Raji (cell line): ENCODE measurements around the gene C1QTNF9B.

Experiments used
- POLR2A ChIP-seq: IDR thresholded peaks from 2 replicates; pipeline ENCODE4 v1.6.1; 2011; ENCODE audit warnings: low read depth, low read length, control low read depth; ENCODE audit not compliant: insufficient read depth

Gene C1QTNF9B

GRCh38 chr13:23867027-23867491 lies 30.2 kb downstream of the C1QTNF9B start:
- TF ChIP-seq POLR2A = no peak

DNA sequence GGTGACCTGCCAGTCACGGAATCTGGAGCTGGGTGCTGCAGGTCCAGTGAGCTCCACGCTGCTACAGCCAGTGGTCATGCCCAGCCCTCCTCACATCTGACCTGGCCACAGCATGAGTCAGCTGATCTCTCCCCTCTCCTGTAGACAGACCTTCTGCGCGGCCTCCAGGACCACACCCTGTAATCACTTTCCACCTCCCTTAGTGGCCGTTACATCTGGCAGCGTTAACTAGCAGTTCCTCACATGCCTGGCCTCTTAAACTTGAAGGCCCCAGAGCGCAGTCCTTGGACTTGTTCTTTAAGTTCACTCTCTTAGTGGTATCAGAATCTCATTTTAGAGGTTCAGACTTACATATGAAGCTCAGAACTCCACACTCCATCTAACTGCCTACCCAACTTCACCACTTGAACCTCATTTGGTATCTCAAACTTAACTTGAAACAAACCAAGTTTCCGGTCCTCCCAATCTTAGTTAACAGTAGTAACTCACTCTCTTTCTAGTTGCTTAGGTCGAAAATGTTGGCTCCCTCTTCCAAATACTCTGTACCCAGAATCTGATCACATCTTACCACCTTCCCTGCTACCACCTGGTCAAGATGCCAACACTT lies 30.8 kb downstream of the C1QTNF9B start:
- no peak for TF ChIP-seq POLR2A

DNA sequence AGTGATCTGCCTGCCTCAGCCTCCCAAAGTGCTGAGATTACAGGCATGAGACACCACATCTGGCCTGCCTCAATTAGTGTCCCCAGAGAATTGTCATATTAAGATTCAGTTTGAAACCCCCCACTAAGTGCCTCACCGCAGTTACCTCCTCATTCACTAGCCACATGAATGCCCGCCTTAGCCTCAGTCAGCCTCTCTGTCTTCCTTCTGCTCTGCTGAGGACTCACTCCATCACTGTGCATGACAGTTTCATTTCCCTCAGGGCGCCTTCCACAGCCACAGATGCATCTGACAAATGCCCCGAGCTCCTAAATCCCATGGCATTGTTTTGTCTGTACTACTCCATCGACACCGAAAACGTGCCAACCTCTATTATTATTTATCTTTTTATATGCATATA lies 31.4 kb downstream of the C1QTNF9B start:
- TF ChIP-seq POLR2A = no peak

DNA sequence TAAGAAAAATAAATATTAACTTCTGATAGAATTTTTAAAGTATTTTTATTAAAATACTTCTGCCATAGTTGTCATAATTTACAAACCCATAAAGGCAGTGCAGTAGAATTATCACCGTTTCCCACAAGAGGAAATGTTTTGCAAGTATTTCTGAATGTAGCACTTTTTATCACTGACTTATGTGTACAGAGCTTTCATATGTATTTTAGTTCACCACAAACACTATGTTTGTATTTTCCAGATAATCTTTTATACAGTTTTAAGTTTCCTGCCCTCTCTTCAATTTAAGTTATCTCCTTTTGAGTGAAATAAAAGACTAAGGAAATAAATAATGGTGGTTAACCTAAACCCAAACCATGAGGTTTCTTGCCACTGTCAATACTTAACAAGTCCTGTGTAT lies 32.3 kb downstream of the C1QTNF9B start:
- TF ChIP-seq POLR2A = no peak

DNA sequence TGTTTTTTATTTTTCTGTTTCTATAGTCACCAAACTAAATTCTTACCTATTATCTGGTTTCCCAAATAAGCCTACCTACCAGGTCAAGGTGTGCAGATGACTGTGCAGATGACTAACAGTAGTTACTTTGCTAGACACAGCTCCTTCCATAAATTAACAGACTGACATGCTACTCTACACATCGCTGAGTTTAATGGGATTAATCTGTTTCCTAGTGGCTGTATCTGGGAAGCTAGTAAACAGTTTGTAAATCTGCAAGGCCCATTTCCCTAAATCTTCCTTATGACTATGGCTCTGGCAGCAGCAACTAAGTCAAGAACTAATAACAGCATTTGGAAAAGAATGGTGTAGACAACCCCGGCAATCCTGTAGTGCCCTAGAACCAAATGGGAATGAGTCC lies 36.0 kb downstream of the C1QTNF9B start:
- TF ChIP-seq POLR2A = no peak

GRCh38 chr13:23859904-23860303 lies 37.4 kb downstream of the C1QTNF9B start:
- no peak for TF ChIP-seq POLR2A

DNA sequence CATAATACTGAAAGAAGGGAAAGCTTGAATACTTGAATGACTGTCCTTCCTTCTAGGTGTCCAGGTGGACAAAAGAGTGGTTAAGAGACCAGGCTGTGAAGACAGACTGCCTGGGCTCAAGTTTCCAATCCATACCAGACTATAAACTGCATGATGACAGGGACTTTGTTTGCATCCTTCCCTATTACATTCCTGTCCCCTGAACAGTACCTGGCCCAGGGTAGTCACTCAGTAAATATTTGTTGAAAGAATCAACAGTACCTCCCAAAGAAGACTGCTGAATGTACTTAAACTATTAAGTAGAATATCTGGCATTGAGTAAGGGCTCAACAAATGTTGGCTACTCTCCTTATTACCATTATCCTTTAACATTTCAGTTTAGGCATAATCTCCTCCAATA lies 37.8 kb downstream of the C1QTNF9B start:
- no peak for TF ChIP-seq POLR2A

DNA sequence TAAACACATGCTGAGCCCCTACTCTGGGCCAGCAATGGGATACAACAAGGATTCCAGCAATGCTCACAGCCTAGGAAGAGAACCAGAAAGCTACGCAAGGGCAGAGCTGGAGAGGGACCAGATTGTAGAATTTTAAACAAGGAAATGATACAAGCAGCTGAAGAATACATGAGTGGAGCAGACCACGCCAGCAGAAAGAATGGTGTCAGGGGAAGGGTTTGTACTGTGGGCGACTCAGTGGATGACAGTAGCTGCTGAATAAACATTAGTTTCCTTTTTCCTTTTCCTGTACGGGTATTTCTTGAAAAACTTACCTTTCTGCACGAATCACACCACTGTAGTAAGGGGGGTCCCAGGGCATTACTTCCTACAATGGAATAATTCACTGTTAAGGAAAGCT lies 38.8 kb downstream of the C1QTNF9B start:
- no peak for TF ChIP-seq POLR2A

DNA sequence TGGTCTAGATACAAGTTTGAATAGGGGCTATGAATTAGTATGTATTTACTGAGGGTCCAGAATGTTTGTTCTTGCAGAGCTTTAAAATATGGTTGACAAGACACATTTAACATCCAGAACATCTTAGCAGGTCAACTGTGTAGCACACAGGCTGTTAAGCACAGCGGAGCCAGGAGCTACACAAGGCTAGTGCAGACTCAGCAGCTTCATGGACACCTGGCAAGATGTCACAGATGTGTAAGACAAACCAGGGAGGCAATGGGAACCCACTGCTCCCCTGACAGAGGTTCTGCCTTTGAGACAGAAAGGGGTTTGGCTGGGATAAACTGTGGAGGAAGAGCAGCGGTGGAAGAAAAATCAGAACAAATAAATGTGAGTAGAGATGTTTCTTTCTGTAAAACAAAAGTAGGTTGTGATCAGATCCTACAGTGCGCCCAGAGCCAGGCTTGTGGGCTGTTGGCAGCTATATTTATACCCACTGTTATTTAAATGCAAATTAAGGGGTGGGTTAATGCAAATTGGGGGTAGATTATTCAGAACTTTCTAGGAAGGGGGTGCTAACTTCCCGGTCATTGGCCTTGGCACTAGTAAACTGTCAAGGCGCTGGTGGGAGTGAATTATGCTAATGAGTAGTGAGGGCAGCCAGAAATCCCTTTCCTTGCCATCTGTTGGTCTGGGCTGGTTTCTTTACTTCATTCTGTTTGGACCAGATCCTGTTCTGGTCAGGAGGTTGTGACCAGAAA lies 41.1 kb downstream of the C1QTNF9B start:
- no peak for TF ChIP-seq POLR2A

- no peak for TF ChIP-seq POLR2A
Observed at GRCh38 chr13:23855360-23855759, 41.9 kb downstream of the C1QTNF9B start.

GRCh38 chr13:23852351-23852750 lies 45.0 kb downstream of the C1QTNF9B start:
- TF ChIP-seq POLR2A = no peak

- TF ChIP-seq POLR2A = no peak
Observed at GRCh38 chr13:23851106-23851505, 46.2 kb downstream of the C1QTNF9B start.

DNA sequence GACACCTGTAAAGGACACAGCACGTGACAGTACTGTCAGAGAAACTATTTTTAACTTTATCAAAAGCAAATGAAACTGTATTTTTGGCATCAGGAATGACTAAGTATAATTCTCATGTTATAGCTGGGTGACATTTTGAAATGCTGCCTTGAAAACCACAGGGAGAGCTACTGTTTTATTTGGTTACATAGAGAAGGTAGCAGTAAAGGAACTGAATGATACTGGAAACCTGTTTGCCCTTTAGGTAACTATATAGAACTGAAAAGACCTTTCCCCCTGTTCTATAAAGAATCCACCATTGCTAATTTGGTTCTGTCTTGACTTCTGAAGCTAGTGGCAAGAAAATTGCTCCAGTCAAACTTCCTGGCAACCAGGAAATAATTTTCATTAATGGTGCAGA lies 47.2 kb downstream of the C1QTNF9B start:
- no peak for TF ChIP-seq POLR2A

- TF ChIP-seq POLR2A = no peak
Observed at GRCh38 chr13:23849670-23850069, 47.6 kb downstream of the C1QTNF9B start.

- no peak for TF ChIP-seq POLR2A
Observed at GRCh38 chr13:23848646-23849141, 48.6 kb downstream of the C1QTNF9B start.

DNA sequence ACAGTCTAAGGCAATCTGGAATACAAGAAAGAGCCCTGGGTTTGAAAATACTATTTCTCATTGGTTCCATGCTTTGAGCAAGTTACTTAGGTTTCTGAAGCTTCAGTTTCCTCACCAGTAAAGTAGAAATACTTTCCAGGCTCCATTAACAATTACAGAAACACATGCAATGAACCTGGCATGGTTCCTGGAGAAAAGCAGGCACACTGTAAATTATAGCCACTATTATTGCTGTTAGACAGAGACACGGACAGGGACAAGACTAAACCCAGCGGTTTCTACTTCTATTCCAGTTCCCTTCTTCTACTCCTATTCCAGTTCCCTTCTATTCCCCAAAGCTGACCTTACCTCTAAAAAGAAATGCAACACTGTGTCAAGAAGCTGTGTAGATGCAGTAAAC lies 49.3 kb downstream of the C1QTNF9B start:
- no peak for TF ChIP-seq POLR2A

GRCh38 chr13:23847497-23847896 lies 49.8 kb downstream of the C1QTNF9B start:
- no peak for TF ChIP-seq POLR2A

DNA sequence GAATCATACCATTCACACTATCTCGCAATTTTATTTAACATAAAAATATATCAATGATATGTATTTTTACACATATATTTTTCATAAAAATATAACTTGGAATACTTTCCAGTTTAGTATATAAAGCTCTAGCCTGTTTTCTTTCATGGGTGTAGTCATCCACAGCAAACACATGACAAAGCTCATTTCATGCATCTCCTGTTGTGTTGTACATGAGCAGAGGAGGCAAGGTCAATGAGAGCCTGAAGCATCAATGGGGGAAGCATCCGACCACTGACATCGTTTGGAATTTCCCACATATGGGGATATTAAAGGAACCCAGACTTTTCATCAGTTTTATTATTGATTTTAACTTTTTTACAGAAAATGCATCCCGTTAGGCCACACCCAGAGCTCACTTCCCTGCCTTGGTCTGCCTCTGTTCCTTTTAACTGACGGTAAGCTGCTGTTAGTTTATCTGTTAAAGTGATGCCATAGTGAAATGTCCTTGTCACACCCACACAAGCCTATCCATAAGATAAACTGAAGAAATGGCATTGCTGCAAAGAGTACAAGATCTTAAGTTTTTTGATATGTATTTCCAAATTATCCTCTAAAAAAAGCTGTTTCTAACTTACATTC lies 52.1 kb downstream of the C1QTNF9B start:
- no peak for TF ChIP-seq POLR2A
